ENCODE data around the gene PIAS4. TPM values are rescaled to one million over a fixed set of nuclear protein-coding genes. Genes with fewer than 3 reads are reported as not detected.

PIAS4 gene
- total and polyA plus RNA-seq, 9 of the 15 experiments (the other 6 are each of a cell fraction or from before 2014, with no cell fraction given), result 0.27 to 34.9 (median 14.4) TPM

DNA sequence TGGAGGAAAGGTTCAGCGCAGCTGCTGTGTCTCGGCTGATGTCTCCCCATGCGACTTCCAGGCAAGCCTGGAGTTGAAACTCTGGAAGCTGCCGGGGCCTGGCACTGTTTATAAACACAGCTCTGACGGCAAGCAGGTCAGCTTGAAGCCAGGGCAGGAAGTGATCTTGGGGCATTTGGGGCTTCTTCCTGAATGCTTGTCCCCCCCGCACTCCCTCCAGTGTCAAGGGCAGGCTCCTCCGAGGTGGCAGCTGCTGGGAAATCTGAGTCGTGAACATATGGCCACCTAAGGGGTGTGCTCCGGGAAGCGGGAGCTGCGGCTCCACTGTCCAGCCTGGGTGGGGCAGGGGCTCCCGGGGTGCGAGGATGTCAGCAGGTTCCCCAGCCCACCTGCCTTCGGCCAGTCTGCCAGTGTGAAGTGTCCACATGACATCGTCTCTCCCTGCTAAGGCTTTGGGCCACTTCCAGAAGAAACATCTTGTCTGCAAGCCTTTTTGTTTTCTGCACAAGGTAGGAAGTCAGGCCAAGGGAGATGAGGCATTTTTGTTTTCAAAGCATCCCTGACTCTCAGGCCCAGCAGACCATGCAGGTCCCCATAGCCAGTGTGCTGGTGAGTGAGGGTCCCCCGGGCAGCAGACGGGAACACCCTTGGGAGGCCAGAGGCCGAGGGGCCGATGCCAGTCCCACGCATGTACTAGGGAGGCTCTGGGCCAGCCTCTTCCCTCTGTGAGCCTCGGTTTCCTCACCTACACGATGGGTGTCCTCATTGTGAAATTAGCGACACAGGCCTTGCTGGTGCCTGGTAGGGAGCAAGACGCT lies 2.7 kb downstream of the PIAS4 start (continued):
- TF ChIP-seq CBX1 (IDR thresholded peaks at IDR 0.05; ENCODE audit: low read depth) (no peak), NFYB (IDR thresholded peaks at IDR 0.05; ENCODE audit: extremely low read depth, insufficient read length) (no peak), SRSF9 (IDR thresholded peaks at IDR 0.05; ENCODE audit: borderline replicate concordance, low read depth, low read length) (no peak)

DNA sequence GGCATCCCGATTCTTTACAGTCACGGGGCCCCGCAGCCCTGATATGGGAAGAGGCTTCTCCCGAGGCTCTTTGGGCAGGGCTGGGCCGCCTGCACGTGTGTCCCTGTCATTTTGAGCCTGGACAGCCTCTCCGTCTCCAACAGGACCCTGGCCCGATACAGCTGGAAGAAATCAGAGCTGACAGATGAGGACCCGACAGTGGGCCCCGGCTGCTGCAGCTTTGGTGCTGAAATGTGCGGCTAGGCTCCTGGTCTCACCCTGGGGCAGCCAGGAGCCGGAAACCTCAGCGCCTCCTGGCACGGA lies 3.2 kb downstream of the PIAS4 start:
- Histone ChIP-seq H3K9me1 (ENCODE audit: control insufficient read depth, insufficient read depth, low read length) (no peaks in the 10 kb centered on the region), H4K20me1 (replicated peaks; ENCODE audit: control insufficient read depth, insufficient read depth, low read length) (peaks cover 37% of the 10 kb centered on the region), H3K27me3 (ENCODE audit: control insufficient read depth in 2 of 2, insufficient read depth in 2 of 2, low read length in 2 of 2) (no peaks in the 10 kb centered on the region), H2AFZ (ENCODE audit: low read depth, low read length) (no peak overlapping the region), H3K36me3 (ENCODE audit: control insufficient read depth, insufficient read depth, low read length) (peaks cover 50% of the 10 kb centered on the region; the same call in 1 of the 3 replicates), H3K27ac (ENCODE audit: extremely low read depth, low read depth, low read length) (no peak overlapping the region), H3K9me3 (replicated peaks; ENCODE audit: control insufficient read depth, insufficient read depth, low read depth, low read length) (no peaks in the 10 kb centered on the region), H3K9ac (ENCODE audit: insufficient read depth in 1 of 2, low read depth in 2 of 2, low read length in 2 of 2) (peak overlapping the region in 1 of 2 experiments; percentile 75; a peak in 1 of 4 replicates), H3K79me2 (ENCODE audit: control insufficient read depth, insufficient read depth, low read length) (peaks cover 53% of the 10 kb centered on the region), H3K4me3 (no peak overlapping the region), H3K4me1 (replicated peaks in 1 of 2; ENCODE audit: control insufficient read depth in 2 of 2, insufficient read depth in 2 of 2, low read length in 2 of 2) (peaks cover 18 to 77% of the 10 kb centered on the region in 2 experiments; a peak in 4 of 5 replicates), H3K4me2 (ENCODE audit: insufficient read depth, low read length) (no peak overlapping the region)
- DNase-seq (ENCODE audit: extremely low read depth in 1 of 4, low spot score in 3 of 4) (no peak), ATAC-seq (no peak), FAIRE-seq (no peak)
- TF ChIP-seq HDAC3 (IDR thresholded peaks at IDR 0.05; ENCODE audit: borderline replicate concordance, partially characterized antibody) (no peak), PHF21A (IDR thresholded peaks at IDR 0.05; ENCODE audit: borderline replicate concordance, low read depth) (no peak), SMAD4 (CRISPR knock-in tag; conservative IDR thresholded peaks at IDR 0.05) (no peak), ZNF717 (CRISPR knock-in tag; IDR thresholded peaks at IDR 0.05) (no peak), ZNF23 (CRISPR knock-in tag; IDR thresholded peaks at IDR 0.05) (no peak), TCF3 (CRISPR knock-in tag; IDR thresholded peaks at IDR 0.05) (no peak), ZBTB5 (IDR thresholded peaks at IDR 0.05) (no peak), SMARCA4 (IDR thresholded peaks at IDR 0.05) (no peak), E2F3 (CRISPR knock-in tag; IDR thresholded peaks at IDR 0.05) (no peak), ZFP1 (CRISPR knock-in tag; IDR thresholded peaks at IDR 0.05) (no peak), TFAM (CRISPR knock-in tag; conservative IDR thresholded peaks at IDR 0.05) (no peak), HDAC8 (tag; IDR thresholded peaks at IDR 0.05) (no peak), NELFE (IDR thresholded peaks at IDR 0.05; ENCODE audit: insufficient read depth, insufficient read length) (no peak)
- TF ChIP-seq, protein P1, sequence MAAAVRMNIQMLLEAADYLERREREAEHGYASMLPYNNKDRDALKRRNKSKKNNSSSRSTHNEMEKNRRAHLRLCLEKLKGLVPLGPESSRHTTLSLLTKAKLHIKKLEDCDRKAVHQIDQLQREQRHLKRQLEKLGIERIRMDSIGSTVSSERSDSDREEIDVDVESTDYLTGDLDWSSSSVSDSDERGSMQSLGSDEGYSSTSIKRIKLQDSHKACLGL (CRISPR knock-in tag; IDR thresholded peaks at IDR 0.05; ENCODE audit: borderline replicate concordance, poor library complexity, severe bottlenecking), result no peak
- POLR2A ChIA-PET, result interaction anchor here (0.6 to 1.8 kb wide), 4 partner anchors 10 to 726 kb away, joined by 3 to 4 read pairs (median 3); partner anchors contain the start of gene EEF2
- BruUV-seq (replicated peaks), result no TSS peak
- CTCF ChIA-PET (ENCODE audit: low intra/inter-chr PET ratio), result no interaction called here
- in situ Hi-C loops (cut with MboI) (no loop called here), intact Hi-C loops (cut with micrococcal nuclease) (no loop called here)
- WGBS (ENCODE audit: insufficient coverage, low coverage, missing lambda C conversion rate), result 91% methylated on average over 13 of the region's 14 CpGs
